GM18505 (cell line): ENCODE measurements around the gene TUT7.
"Not testable (repeated sequence)": the region's sequence is repeated elsewhere in the genome, so short reads cannot be mapped to it uniquely, and the experiment has no call there.

Experiments used
- ATAC-seq: cut with Tn5 transposase; IDR thresholded peaks from one replicate; pipeline ENCODE4 v1.9.1; 2021; ENCODE audit not compliant: unreplicated experiment
- POLR2A ChIP-seq: IDR thresholded peaks from 4 replicates; pipeline ENCODE4 v1.6.1; 2011; ENCODE audit warnings: borderline replicate concordance; ENCODE audit not compliant: insufficient read depth, insufficient read length; ENCODE audit errors: extremely low read depth

Gene TUT7

GRCh38 chr9:86308687-86309086 is 45.5 kb downstream of the TUT7 start:
- no peak for ATAC-seq
- no peak for TF ChIP-seq POLR2A

- no peak for ATAC-seq
- TF ChIP-seq POLR2A = no peak
Measured at GRCh38 chr9:86304236-86304730, 49.9 kb downstream of the TUT7 start.

- TF ChIP-seq POLR2A = no peak
- no peak for ATAC-seq
Measured at GRCh38 chr9:86303316-86303975, 50.8 kb downstream of the TUT7 start.

- no peak for TF ChIP-seq POLR2A
- ATAC-seq = no peak
Measured at GRCh38 chr9:86301686-86302085, 52.5 kb downstream of the TUT7 start.

GRCh38 chr9:86300701-86301100 is 53.5 kb downstream of the TUT7 start:
- no peak for ATAC-seq
- TF ChIP-seq POLR2A = no peak

GRCh38 chr9:86298873-86299272 is 55.3 kb downstream of the TUT7 start:
- ATAC-seq = no peak
- no peak for TF ChIP-seq POLR2A

- ATAC-seq = not testable (repeated sequence)
Measured at GRCh38 chr9:86290341-86290740, 63.9 kb downstream of the TUT7 start.

GRCh38 chr9:86288499-86289198 is 65.6 kb downstream of the TUT7 start:
- ATAC-seq = no peak
- no peak for TF ChIP-seq POLR2A

GRCh38 chr9:86287013-86287412 is 67.2 kb downstream of the TUT7 start:
- no peak for TF ChIP-seq POLR2A
- ATAC-seq = no peak

GRCh38 chr9:86286278-86286677 is 67.9 kb downstream of the TUT7 start:
- no peak for ATAC-seq
- TF ChIP-seq POLR2A = no peak

- no peak for ATAC-seq
- no peak for TF ChIP-seq POLR2A
Measured at GRCh38 chr9:86285261-86285660, 68.9 kb downstream of the TUT7 start.

GRCh38 chr9:86282979-86283535 is 71.2 kb downstream of the TUT7 start:
- peak; percentile 14 for ATAC-seq

GRCh38 chr9:86282077-86282978 is 71.9 kb downstream of the TUT7 start, which contains the start of gene ISCA1:
TSS of gene ISCA1 (minus strand) at chr9:86282538. CDS start at chr9:86282458, 80 bp downstream.
- peak; percentile 81 for ATAC-seq
- TF ChIP-seq POLR2A = peak; percentile 83

More at GRCh38 chr9:86282979-86283535, 71.2 kb downstream of the TUT7 start:
- no peak for TF ChIP-seq POLR2A
